Measurements from ENCODE around the gene ZNF841. TPM values are rescaled to one million over a fixed set of nuclear protein-coding genes. Genes with fewer than 3 reads are reported as not detected.

ZNF841 gene
- total RNA-seq = 10 to 100 TPM; 12.5 to 12.8 TPM

DNA sequence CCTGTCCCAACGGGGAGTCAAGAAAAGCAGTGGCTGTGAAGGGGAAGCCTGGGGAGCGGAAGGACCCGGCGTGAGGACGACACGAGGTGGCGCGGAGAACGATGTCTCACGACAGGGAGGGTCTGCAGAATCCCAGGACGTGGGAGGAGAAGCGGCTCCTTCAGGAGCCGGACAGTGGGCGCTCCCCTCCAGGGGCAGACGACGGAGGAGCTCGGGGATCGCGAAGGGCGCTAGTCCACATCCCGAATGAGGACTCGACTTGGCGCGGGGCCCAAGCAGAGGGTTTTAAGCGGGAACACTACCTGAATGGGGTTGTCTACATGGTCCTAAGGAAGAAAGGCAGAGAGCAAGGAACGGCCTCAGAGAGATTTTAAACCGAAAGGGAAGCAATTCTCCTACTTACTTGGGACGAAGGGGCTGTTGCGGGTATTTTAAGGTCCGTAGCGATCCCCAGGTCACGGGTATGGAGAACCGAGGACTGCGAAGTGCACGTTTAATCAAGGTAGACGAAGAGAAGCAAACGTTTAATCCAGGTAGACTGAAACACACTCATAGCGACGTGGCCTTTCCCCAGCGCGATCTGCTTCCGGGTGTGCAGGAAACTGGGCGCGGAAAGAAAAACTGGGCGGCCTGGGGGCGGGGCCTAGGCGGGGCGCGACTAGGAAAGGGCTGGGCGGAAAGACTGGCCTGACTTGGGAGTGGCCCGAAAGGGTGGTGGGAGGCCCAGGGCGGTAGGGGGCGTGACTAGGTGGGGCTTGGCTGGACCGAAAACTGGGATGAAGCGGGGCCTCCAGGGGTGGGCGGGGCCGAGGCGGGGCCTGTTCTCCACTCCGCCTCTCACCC lies at the start of gene ZNF841:
TSS of gene ZNF841 (minus strand) at position 594 of the 843 bp plus-strand sequence. CDS start 10,964 bp downstream, outside the sequence.
- peak; percentile 96 for DNase-seq
- intact Hi-C loops (cut with DNase I) = no loop called here
- H3K27me3 ChIP-seq = no peaks in the 10 kb centered on the region
- H3K36me3 ChIP-seq = no peaks in the 10 kb centered on the region
- no peaks in the 10 kb centered on the region for H3K9me3 ChIP-seq
- H3K4me3 ChIP-seq = peak within 1 kb of the TSS; percentile 92
- TF ChIP-seq, protein P1, sequence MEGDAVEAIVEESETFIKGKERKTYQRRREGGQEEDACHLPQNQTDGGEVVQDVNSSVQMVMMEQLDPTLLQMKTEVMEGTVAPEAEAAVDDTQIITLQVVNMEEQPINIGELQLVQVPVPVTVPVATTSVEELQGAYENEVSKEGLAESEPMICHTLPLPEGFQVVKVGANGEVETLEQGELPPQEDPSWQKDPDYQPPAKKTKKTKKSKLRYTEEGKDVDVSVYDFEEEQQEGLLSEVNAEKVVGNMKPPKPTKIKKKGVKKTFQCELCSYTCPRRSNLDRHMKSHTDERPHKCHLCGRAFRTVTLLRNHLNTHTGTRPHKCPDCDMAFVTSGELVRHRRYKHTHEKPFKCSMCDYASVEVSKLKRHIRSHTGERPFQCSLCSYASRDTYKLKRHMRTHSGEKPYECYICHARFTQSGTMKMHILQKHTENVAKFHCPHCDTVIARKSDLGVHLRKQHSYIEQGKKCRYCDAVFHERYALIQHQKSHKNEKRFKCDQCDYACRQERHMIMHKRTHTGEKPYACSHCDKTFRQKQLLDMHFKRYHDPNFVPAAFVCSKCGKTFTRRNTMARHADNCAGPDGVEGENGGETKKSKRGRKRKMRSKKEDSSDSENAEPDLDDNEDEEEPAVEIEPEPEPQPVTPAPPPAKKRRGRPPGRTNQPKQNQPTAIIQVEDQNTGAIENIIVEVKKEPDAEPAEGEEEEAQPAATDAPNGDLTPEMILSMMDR (IDR thresholded peaks at IDR 0.05) = no peak
- H3K4me1 ChIP-seq = no peaks in the 10 kb centered on the region
- H3K27ac ChIP-seq = peak within 1 kb of the TSS; percentile 39
- peak within 1 kb of the TSS; percentile 83 to 90 for H3K9ac ChIP-seq (ENCODE audit: low read depth in 2 of 2, low read length in 2 of 2)

DNA sequence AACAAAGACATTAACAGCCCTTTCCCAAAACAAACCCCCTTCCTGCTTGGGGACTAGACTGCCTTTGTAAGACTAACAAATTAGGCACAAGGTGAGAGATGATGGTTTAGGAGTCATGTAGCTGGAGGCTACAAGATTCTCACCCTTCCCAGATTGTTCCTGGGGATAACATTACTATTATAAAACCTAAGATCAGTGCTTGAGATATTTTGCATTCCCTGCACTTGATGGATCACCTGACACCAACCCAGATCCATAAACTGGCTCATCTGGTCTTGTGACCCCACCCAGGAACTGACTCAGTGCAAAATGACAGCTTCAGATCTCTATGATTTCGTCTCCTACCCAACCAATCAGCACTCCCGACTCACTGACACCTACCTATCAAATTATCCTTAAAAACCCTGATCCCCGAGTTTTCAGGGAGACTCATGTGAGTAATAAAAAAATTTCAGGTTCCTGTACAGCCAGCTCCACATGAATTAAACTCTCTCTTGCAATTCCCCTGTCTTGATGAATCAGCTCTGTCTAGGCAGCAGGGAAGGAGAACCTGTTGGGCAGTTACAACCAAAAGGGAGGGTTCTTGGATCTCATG lies 46.5 kb upstream of the ZNF841 start:
- Histone ChIP-seq H3K4me3 (no peak overlapping the region), H3K27ac (no peak overlapping the region), H3K27me3 (no peaks in the 10 kb centered on the region), H3K36me3 (no peaks in the 10 kb centered on the region), H3K9me3 (no peaks in the 10 kb centered on the region), H3K4me1 (no peaks in the 10 kb centered on the region), H3K9ac (ENCODE audit: low read depth in 2 of 2, low read length in 2 of 2) (no peak overlapping the region)
- no peak for DNase-seq
- TF ChIP-seq, protein P1 (IDR thresholded peaks at IDR 0.05) = no peak
- intact Hi-C loops (cut with DNase I) = loop anchor here (5.0 kb wide), 1 partner anchor 45 kb away; no protein-coding TSS in a partner anchor

DNA sequence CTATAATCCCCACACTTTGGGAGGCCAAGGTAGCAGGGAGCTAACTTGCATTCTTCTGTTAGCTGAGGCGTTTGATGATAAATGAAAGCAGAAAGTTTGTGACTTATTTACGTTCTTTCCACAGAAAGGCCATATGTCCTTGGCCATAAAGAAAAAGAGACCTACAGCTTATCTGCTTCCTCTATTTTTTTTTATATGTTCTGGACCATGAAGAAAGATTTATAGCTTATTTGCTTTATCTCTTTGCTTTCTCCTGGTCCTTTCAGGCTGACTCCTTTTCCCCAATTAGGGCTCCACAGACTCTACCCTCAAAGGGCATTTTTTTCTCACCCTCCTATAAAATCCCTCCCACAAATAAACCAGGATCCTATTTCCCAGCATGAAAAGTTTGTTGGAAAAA lies 45.6 kb upstream of the ZNF841 start:
- intact Hi-C loops (cut with DNase I) = loop anchor here (5.0 kb wide), 1 partner anchor 46 kb away; no protein-coding TSS in a partner anchor
- TF ChIP-seq, protein P1 (IDR thresholded peaks at IDR 0.05) = no peak
- H3K27me3 ChIP-seq = no peaks in the 10 kb centered on the region
- no peaks in the 10 kb centered on the region for H3K4me1 ChIP-seq
- no peak for DNase-seq
- no peak overlapping the region for H3K27ac ChIP-seq
- no peaks in the 10 kb centered on the region for H3K36me3 ChIP-seq
- H3K9me3 ChIP-seq = no peaks in the 10 kb centered on the region
- no peak overlapping the region for H3K4me3 ChIP-seq
- H3K9ac ChIP-seq (ENCODE audit: low read depth in 2 of 2, low read length in 2 of 2) = no peak overlapping the region

DNA sequence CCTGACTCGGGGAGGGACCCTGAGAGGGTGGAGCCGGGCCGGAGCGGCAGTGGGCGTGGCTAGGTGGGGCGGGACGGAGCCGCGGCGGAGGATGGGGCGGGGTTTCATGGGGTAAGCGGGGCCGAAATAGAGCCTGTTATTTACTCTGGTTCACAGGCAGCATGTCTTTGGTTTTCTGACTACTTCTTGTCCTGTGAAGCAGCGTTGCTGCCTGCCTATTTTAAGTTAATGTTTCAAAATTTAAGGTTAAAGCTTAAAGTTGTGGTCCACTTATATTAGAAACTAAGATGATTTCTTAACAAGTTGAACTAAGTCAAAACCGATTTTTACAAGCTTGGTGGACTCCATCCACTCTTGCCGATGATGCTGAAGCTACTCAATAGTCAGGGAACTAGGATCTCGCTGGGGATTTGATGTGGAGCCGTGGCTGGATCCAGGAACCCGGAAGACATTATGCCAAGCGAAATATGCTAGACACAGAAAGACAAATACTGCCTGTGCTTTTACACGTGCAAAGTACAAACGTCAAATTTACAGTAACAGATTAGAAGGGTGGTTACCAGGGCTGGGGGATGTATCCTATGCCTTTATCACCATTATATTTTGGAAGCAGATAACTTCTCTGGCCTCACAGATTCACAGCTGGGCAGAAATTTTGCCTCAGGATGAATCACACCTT lies 44.6 kb upstream of the ZNF841 start:
- Histone ChIP-seq H3K27me3 (no peaks in the 10 kb centered on the region), H3K9me3 (no peaks in the 10 kb centered on the region), H3K27ac (peak overlapping the region; percentile 45), H3K4me3 (peak overlapping the region; percentile 6), H3K4me1 (no peaks in the 10 kb centered on the region), H3K36me3 (no peaks in the 10 kb centered on the region), H3K9ac (ENCODE audit: low read depth in 2 of 2, low read length in 2 of 2) (peak overlapping the region in 1 of 2 donors; percentile 99)
- TF ChIP-seq, protein P1 (IDR thresholded peaks at IDR 0.05) = no peak
- no peak for DNase-seq
- intact Hi-C loops (cut with DNase I) = loop anchor here (5.0 kb wide), 1 partner anchor 47 kb away; no protein-coding TSS in a partner anchor
